GM19468 (cell line): ENCODE results near the gene EXOC4.
"Not testable (repeated sequence)": the region's sequence is repeated elsewhere in the genome, so short reads cannot be mapped to it uniquely, and the experiment has no call there.

Source experiments
- ATAC-seq: cut with Tn5 transposase; IDR thresholded peaks from one replicate; pipeline ENCODE4 v1.9.1; 2021; ENCODE audit warnings: mild to moderate bottlenecking, moderate library complexity, moderate number of reproducible peaks; ENCODE audit not compliant: unreplicated experiment; ENCODE audit errors: extremely low read depth

Gene EXOC4

GRCh38 chr7:133871757-133872156 lies 618.9 kb downstream of the EXOC4 start:
- ATAC-seq, result no peak

- ATAC-seq, result no peak
These were observed 620.3 kb downstream of the EXOC4 start for GRCh38 chr7:133873187-133873586.

GRCh38 chr7:133873631-133874030 lies 620.8 kb downstream of the EXOC4 start:
- no peak for ATAC-seq

GRCh38 chr7:133883591-133883990 lies 630.7 kb downstream of the EXOC4 start:
- no peak for ATAC-seq

GRCh38 chr7:133885213-133885612 lies 632.3 kb downstream of the EXOC4 start:
- no peak for ATAC-seq

- no peak for ATAC-seq
These were observed 633.2 kb downstream of the EXOC4 start for GRCh38 chr7:133886086-133886485.

- no peak for ATAC-seq
These were observed 633.9 kb downstream of the EXOC4 start for GRCh38 chr7:133886797-133887196.

GRCh38 chr7:133887459-133887858 lies 634.6 kb downstream of the EXOC4 start:
- ATAC-seq, result no peak

GRCh38 chr7:133888061-133888930 lies 635.4 kb downstream of the EXOC4 start:
- ATAC-seq, result no peak

GRCh38 chr7:133904776-133905175 lies 651.9 kb downstream of the EXOC4 start:
- ATAC-seq, result no peak

GRCh38 chr7:133906553-133906952 lies 653.7 kb downstream of the EXOC4 start:
- ATAC-seq, result not testable (repeated sequence)

GRCh38 chr7:133910761-133911160 lies 657.9 kb downstream of the EXOC4 start:
- ATAC-seq, result no peak

- no peak for ATAC-seq
These were observed 658.8 kb downstream of the EXOC4 start for GRCh38 chr7:133911724-133912123.

GRCh38 chr7:133912916-133913697 lies 660.2 kb downstream of the EXOC4 start:
- no peak for ATAC-seq

GRCh38 chr7:133916621-133917020 lies 663.7 kb downstream of the EXOC4 start:
- ATAC-seq, result no peak

GRCh38 chr7:133919810-133920209 lies 666.9 kb downstream of the EXOC4 start:
- no peak for ATAC-seq

- no peak for ATAC-seq
These were observed 668.8 kb downstream of the EXOC4 start for GRCh38 chr7:133921635-133922182.

- ATAC-seq, result no peak
These were observed 671.1 kb downstream of the EXOC4 start for GRCh38 chr7:133923974-133924373.

- no peak for ATAC-seq
These were observed 678.2 kb downstream of the EXOC4 start for GRCh38 chr7:133931053-133931452.

- no peak for ATAC-seq
These were observed 679.7 kb downstream of the EXOC4 start for GRCh38 chr7:133932591-133932990.
